AG20443 (cell line): ENCODE measurements around the gene TMEM150B.
"Not testable (repeated sequence)": the region's sequence is repeated elsewhere in the genome, so short reads cannot be mapped to it uniquely, and the experiment has no call there.

Source experiments
- DNase-seq: peaks from one replicate; pipeline ENCODE4 v3.0.0; 2012; ENCODE audit warnings: low spot score, mixed read lengths

Gene TMEM150B

DNA sequence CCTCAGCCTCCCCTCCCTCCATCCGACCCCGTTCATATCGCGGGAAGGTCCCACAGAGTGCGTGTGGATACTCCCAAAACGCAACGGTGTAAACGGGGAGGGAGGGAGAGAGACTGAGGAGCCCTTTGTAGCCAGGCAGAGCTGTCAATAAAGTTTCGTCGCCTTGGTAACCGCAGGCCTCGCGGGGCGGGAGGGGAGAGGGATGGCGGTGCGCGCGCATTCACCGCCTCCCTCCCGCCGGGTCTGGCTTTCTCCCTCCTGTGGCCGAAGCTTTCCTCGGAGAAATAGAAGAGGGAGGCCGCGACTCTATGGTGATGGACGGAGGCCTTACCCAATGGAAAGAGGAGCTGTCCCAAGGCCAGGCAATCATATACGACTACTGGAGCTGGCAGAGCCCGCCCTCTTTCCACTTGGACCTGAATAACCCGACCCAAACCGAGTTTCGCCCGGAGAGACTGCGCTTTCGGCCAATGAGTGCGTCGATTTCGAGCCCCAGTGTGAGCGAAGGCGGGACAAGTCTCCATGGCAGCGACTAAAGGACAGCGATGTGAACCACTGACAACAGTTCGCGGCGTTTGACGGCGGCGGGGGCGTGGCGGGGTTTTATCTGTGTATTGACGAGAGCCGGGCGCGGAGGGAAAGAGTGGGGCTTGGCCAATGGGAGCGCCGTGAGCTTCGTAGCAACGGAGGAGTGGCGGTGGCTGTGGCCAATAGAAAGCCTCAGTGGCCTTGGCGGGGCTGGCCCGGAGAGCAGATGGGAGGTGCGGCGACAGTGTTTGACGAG is 14.2 kb upstream of the TMEM150B start, which contains the start of gene KMT5C:
Gene KMT5C, plus strand, starts transcription at position 772 of the 784 bp plus-strand sequence. CDS start 2,061 bp downstream, outside the sequence.
- peak; percentile 99 for DNase-seq

DNA sequence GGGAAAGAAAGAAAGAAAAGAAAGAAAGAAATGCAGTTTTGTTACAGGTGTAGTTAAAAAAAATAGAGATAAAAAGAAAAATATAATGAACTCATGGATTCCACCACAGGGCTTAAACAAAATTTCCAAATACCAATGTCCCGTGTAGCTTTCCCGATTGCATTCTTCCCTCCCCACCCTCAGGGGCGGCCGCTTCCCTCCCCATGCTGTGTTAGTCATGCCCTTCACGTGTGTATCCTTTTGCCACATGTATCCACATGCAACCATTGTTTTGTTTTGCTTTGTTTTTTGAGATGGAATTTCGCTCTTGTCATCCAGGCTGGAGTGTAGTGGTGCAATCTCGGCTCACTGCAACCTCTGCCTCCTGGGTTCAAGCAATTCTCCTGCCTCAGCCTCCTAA is 11.0 kb upstream of the TMEM150B start:
- peak; percentile 80 for DNase-seq

DNA sequence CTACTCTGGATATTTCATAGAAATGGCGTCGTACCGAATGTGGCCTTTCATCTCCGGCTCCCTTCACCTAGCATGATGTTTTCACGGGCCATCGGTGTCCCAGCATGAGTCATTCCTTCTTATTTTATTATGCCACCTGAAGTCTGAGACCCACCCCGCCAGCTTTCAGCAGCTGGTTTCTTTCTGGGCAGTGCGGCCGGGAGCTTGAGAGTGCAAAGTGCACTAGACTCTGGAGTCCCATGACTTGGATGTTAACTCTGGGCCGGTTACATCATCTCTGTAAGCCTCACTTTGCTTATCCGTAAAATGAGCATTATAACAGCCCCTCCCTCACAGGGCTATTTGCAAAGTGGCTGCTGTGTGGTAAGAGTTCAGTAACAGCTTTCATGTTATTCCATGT is 8.7 kb upstream of the TMEM150B start:
- DNase-seq, result no peak

DNA sequence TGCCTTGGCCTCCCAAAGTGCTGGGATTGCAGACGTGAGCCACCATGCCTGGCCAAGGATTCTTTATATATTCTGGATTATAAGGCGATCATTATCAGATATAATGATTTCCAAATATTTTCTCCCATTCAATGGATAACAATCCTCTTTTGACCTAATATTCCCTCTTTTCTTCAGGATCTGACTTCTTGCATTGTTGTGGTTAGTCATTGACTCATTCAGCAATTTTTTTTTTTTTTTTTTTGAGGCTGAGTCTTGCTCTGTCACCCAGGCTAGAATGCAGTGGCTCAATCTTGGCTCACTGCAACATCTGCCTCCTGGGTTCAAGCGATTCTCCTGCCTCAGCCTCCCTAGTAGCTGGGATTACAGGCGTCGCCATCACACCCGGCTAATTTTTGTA is 4.7 kb upstream of the TMEM150B start:
- DNase-seq, result peak; percentile 58

DNA sequence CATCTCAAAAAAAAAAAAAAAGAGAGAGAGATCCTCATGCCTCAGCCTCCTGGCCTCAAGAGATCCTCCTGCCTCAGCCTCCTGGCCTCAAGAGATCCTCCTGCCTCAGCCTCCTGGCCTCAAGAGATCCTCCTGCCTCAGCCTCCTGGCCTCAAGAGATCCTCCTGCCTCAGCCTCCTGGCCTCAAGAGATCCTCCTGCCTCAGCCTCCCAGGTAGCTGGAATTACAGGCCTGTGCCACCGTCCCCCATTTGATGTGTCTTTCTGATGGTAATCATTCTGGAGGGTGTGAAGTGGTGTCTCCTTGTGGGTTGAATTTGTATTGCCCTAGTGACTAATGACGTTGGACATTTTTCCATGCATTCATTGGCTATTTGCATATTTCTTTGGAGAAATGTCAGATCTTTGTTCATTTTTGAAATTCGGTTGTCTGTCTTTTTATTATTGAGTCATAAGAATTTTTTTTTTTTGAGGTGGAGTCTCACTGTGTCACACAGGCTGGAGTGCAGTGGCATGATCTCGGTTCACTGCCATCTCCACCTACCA is 3.7 kb upstream of the TMEM150B start:
- DNase-seq, result not testable (repeated sequence)

DNA sequence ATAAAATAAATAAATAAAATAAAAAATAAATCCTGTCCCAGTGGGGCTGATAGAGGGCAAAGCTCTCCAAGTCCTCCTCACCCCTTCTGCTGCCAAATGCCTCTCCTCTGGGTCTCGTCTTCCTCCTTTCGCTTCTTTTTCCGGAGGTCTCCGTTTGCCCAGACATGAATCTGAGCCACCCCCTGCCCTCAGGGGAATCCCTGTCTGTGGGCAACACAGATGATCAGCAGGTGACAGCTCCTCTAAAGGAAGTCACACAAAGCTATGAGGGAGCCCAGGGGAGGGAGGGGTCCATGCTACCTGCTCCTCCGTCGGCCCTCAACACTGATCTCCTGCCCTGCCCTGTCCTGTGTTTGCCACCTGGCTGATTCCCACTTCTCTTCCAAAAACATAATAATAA is 479 bp downstream of the TMEM150B start:
- no peak for DNase-seq

DNA sequence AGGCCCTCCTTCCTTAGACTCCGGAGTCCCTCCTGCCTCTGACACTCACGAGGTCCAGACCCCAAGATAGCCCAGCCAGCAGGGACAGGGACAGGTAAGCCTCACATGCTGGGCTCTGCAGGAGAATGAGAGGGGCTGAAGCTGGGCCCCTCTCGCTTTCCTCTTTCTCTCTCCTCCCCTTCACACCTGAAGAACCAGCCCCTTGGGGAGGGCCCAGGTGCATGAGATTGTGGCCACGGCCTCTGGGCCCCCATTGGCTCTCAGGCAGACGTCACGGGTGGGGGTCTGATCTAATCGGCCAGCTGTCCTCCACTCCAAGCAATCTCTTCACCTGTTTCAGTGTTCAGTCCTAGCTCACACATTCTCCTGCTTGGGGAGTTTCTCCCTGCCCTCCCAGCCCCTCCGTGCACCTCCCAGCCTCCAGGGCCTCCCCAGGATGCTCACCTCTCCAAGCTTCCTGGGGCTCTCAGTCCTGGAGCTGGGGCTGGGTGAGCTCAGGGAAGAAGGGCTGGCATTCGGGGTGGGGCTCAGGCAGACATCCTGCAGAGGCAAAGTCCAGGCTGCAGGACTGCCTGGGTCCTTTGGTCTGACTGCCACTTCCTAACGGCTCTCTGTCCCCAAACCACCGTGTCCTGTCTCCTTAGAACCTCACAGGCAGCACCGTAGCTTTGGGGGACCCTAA is 2.8 kb downstream of the TMEM150B start:
- no peak for DNase-seq

DNA sequence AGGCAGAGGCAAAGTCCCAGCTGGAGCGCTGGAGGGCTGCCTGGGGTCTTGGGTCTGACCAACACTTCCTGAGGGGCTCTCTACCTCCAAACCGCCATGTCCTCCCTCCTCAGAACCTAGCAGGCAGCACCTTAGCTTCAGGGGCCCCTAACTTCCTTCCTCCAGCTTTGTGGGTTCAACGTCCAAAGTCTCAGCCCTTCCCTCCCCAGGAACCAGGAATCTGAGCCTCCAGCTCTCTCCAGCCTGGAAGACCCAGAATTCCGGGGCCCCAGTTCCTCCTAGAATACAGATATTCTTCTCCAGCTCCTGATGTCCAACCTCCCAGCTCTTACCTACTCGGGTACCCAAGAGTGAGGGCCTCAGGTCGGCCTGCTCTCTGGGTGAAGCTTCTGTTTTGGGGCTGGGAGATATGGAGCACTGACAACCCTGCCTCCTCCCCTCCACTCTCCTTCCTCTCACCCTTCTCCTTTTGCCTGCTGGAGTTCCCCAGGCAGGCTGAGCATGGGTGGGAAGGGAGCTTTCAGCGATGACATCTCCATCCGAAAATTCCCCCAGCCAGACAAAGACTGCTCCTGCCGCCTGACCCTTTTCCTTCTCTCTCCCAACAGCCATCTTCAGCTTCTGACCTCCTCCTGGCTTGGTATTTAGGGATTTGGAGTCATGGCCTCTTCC is 3.5 kb downstream of the TMEM150B start:
- no peak for DNase-seq

DNA sequence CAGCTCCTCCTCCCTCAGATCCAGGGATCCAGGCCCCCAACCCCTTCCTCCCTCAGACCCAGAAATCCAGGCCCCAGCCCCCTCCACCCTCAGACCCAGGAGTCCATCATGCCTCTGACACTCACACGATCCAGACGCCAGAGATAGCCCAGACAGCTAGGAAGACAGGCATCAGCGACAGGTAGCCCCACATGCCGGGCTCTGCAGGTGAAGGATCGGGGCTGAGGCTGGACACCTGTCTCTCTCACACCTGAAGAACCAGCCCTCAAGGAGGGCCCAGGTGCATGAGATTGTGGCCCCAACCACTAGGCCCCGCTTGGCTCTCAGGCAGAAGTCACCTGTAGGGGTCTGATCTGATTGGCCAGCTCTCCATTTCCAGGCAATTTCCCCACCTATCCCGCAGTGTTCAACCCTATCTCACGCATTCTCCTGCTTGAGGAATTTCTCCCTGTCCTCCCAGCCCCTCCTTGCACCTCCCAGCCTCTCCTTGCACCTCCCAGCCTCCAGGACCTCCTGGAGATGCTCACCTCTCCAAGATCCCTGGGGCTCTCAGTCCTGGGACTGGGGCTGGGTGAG is 4.2 kb downstream of the TMEM150B start:
- DNase-seq, result no peak

DNA sequence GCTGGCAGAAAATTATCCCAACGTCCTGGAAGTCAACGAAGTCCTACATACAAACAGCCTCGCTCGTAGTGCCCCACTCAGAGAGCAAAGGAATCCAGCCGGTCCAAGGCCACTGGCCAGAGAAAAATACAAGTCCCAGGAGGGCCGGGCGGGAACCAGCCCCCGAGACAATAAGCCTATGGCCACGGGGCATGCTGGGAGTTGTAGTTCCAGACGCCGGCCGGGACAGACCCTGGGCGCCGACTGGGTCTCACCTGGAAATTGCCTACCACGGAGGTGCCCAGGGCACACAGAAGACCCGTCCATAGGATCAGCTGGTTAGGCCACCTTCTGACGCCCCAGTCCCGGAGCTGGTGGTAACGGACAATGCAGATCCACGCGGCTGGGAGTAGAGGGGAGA is 5.4 kb downstream of the TMEM150B start:
- DNase-seq, result peak; percentile 78

DNA sequence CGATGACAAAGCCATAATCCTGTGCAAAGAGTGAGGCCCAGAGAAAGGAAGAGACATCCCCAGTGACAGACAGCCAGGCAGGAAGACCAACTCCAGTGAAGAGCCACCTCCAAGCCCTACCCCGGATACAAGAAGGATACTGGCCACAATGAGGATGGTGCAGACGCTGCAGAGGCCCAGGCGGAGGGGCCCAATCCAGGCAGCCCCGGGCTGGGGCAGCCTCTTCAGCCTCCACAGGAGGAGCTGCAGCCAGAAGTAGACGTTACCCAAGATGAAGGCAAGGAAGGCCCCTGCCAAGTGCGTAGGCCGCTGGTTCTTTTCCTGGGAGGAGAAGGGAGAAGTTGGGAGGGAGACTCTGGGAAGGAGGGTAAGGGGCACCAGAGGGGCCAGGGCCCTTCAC is 8.5 kb downstream of the TMEM150B start:
- DNase-seq, result no peak

DNA sequence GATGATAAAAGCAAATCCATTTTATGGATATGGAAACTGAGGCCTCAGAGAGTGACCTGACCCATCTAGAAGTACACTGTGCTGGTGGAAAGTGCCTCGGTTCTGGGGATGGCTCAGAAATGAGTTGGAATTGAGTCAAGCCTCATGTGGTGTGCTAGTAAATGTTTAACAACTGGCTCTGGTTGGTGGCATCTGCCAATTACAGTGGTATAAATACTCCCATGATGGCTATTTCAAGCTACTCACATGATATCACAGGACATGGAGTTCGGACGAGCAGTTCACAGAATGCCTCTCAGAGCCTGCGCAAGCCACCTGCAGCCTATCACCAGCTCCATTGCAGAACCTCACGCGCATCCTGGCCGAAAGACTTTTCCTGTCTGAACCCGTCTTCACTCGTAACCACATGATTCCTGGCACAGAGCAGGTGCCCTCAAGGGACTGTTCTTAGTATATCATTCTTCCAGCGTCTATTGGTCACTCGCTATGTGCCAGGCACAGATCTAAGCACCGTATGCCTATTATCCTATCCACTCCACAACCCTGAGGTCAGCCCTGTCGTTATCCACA is 9.1 kb downstream of the TMEM150B start:
- DNase-seq, result no peak

DNA sequence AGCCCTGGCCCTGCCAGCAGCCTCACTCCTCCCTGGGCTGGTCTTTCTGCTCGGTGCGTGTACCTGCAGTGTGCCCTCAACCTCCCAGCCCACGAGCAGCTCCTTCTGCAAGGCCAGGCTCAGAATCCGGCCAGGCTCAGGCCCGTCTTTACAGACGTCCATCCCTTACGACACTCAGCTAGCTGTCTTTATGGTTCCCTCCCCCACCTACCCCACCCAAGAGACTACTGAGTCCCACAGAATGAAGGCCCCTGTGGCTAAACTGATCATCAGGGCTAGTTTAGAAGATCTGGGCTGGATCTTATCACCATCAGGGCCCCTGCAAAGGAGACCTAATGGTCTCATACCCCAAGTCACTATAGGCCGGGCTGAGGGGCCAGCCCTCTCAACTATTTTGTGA is 10.7 kb downstream of the TMEM150B start:
- DNase-seq, result no peak

DNA sequence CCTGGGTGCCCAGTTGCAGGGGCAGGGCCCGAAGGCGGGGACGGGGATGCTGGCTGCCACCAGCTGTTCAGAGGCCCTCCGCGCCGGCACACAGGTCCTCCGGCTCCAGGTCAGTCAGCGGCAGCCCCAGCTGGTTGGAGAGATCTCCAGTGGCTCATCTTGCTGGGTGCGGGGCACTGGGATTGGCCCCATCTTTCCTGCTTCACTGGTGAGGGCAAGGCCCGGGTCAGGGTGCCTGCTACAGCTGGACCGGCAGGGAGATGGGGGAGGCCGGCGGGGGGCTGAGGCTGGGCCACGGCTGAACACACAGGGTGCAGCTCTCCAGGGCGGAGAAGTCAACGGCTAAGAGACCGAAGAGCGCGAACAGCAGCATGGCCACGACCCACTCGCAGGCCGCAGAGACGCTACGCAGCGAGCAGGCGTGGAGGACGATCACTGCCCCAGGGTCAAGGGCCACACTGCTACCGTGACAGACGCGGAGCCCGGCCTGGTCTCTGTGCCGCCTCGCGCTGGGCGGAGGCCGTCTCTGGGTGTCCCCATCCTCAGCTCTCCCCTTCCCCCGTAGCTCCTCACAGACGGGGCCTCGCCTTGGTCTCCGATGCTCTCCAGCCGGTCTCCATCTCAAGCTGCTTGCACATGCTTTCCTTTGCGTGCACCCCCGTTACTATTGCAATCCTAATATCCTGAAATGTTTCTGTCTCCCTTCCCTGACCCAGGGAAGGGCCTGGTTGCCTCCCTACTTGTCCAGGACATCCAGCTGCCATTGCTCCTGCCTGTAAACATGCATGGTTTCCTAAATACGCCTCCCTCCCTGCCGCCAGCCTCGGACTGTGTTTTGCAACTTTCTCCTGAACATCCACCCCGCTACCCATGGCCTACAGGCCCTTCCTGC is 12.3 kb downstream of the TMEM150B start:
- DNase-seq, result no peak

DNA sequence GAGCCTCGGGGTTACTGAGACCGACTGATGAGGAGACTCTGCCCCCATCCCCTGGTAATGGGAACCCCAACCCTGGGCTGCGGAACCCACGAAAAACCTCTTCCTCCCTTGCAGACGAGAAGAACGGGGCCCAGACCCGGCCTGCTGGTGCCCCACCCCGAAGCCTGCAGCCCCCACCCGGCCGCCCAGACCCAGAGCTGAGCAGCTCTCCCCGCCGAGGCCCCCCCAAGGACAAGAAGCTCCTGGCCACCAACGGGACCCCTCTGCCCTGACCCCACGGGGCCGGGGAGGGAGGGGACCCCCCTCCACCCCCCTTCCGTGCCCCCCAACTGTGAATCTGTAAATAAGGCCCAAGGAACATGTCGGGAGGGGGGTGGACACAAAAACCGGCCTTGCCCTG is 13.3 kb downstream of the TMEM150B start:
- DNase-seq, result no peak

DNA sequence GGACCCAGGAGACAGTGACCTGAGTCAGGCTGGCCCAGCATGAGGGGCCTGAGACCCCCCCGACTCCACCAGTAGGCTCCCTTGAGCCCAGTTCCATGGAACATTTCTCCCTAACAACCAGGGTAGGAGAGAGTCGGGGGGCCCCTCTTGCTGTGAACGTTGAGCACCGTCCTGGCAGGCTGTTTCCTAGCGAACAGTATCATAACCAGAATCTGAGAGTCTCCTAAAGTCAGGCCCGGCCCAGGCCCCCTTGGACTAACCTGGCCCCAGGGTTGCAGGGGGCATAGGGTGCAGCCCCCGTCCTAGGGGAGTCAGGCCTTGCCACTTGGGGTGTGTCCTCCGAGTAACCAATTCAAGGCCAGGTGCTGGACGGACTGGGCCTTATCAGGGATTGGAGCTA is 13.7 kb downstream of the TMEM150B start:
- no peak for DNase-seq

DNA sequence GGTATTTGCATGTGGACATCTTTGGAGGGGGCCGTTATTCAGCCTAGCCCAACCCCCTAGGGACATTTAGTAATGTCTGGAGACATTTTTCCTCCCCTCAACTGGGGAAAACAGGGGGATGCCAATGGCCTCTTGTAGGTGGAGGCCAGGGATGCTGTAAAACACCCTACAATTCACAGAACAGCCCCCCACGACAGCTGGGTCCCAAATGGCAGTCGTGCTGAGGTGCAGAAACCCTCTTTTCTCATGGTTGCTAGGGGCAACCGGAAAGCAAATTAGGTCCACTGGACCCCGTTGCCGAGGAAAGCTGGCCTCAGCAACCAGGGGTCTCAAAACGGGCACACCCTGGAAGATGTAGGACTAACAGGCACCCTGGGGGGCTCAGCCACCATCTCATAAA is 14.6 kb downstream of the TMEM150B start:
- DNase-seq, result no peak

DNA sequence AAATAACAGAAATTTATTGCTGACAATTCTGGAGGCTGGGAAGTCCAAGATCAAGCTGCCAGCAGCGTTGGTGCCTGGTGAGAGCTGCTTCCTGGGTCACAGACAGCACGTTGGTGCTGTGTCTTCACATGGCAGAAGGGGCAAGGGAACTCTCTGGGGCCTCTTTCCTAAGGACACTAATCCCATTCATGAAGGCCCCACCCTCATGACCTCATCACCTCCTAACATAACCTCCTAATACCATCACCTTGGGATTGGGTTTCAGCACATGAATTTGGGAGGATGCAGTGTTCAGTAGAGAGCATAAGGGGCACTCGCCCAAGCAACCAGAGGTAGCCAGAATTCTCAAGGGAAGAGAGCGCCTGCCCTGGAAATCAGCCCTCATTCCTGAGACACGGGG is 15.7 kb downstream of the TMEM150B start:
- DNase-seq, result no peak

DNA sequence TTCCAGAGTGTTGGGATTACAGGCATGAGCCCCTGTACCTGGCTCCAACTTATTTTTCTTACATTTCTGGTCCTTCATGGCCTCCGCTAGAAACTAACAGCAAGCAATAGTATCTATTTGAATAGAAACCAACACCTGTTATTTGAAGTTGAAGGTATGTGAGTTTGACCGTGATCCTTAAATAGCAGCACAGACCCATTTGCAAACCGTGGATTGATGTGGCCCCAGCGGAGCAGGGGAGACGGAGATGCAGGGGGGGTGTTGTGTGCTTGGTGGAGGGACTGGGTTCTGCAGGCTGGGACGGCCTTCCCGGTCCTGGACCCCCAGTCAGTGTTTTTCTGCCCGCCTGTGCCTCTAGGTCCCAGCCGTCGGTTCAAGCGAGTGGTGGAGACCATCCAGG is 16.9 kb downstream of the TMEM150B start:
- DNase-seq, result no peak

DNA sequence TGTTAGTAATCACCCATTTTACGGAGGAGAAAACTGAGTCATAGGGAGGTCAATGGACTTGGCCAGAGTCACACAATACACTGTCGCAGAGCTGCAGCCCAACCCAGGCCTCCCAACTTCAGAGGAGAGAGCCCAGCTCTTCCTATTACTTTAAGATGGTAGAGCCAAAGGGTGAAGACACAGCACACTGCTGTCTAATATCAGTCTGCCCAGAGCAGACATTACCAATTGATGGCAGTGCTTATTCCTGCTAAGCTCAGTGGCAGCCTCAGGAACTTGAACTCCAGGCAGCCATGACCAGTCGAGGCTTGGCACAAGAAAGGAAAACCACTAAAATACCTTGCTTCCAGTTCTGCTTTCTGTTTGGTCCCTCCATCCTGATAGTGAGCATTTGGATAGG is 18.4 kb downstream of the TMEM150B start:
- no peak for DNase-seq

DNA sequence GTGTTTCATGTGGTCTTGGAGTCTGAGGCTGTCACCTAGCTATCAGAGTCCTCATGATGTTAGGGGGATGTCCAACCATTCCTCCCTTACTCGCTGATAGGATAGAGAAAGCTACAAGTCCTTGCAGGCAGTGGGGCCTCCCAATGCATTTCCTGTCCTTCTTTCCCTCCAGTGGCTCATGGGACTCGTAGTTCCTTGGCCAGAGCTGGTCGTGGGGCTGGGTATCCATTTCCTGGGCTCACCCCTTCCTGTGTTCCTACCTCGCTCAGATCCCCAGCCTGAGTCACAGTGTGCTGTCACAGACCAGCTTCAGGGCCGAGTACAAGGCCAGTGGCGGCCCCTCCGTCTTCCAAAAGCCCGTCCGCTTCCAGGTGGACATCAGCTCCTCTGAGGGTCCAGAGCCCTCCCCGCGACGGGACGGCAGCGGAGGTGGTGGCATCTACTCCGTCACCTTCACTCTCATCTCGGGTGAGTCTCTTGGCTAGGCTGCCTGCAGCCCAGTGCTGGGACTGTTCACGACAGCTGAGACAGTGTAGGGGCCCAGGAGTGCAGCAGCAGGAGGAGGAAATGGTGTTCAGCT is 19.1 kb downstream of the TMEM150B start:
- DNase-seq, result no peak
